NCI-H2171 (cell line): ENCODE data around the gene IFNGR1.
"Not testable (repeated sequence)": the region's sequence is repeated elsewhere in the genome, so short reads cannot be mapped to it uniquely, and the experiment has no call there.

Experiments used
- DNase-seq: peaks from one replicate; lab custom pipeline; 2025; lab: John Stamatoyannopoulos, UW

Gene IFNGR1

DNA sequence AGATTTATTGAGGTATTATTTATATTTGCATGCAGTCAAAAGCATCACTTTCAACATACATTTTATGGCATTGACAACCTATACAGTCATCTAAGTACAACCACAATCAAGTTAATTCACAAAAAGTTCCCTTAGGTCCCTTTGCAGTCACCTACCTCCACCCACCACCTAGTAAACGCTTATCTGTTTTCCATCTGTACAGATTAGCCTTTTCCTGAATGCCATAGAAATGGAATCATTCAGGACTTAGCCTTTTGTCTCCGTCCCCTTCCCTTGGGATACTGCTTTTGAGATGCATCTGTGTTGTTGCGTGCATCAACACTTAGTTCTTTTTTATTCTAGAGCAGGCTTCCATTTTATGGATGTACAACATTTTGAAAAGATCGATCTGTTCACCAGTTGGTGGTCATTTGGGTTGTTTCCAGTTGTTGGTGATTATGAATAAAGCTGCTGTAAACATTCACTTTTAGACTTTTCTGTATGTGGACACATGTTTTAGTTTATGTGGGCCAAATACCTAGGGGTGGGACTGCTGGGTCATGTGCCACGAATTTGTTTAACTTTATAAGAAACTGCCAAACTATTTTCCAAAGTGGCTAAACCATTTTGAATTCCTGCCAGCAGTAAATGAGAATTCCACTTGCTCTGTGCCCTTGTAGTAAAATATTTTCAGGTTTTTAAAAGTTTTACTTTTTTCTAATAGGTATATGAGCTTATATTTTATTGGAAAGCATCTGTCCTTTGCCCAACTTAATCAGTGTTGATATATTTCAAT, 17.6 kb upstream of the IFNGR1 start:
- no peak for DNase-seq

DNA sequence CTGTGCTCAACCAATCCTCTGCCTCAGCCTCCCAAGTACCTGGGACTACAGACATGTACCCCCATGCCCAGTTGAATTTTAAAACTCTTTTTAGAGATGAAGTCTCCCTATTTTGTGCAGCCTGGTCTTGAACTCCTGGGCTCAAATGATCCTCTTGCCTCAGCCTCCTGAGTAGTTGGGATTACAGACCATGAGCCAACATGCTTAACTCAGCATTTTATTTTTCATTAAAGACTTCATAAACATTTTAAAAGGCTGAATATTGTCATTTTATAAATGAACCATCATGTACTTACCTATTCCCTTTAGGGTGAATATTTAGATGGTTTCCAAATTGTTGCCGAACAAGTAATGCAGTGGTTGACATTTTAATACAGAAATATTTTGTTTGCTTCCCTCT, 16.5 kb upstream of the IFNGR1 start:
- no peak for DNase-seq

DNA sequence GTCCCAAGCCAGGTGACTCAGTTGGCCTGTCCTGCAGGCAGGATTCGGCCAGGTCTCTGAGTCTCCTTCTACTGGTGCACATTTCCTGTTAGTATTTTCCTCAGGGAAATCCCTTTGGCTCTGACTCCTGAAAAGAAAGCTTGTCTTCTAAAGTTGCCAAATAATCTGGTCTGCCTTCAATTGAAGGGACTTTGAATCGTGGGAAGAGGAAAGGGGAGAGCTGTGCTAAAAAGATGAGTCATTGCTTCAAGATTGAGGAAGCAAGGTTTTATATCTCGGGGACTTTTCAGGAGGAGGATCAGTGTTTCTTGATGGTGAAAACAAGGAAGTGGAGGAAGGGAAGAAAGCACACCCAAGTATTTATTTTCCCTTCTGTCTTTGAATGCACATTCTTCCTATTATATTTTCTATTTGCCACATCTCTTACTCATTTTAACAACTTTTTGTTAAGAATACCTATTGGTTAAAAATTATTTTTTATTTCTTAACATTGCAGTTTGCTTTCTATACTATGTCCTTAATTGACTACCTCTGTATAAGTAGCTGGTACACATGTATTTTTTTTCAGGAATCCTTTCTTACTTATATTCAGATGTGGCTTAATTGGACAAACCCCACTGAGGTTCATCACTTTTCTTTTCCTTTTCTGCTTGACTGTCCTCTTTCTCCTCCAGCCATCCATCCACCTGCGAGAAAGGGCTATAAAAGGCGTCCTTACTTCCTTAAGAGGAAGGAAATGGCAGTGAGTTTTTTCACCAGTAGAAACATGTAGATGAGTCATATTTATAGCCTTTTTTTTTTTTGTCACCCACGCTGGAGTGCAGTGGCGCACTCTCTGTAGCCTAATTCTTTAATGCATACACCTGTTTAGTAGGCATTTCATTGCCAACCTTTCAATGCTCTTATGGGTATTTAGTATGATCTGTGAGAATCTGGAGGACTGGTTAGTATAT, 15.0 kb upstream of the IFNGR1 start:
- DNase-seq: no peak

DNA sequence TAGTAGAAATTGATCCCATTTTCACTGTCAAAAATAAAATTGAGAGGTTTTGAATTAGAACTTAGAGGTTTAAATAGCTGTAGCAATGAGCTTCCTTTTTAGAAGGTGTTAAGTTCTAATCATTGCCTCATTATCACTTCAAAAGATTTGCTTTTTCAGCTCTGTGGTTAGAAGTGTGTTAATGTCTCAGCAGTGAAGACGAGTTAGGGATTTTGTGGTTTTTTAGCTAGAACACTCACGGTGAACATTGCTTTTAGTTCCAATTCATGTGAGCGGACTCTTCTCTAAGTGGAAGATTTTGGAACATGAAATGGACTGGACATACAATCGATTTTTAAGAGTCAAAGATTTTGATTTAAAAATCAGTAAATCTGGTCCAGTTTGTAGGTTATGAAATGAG, 12.7 kb upstream of the IFNGR1 start:
- DNase-seq: no peak

DNA sequence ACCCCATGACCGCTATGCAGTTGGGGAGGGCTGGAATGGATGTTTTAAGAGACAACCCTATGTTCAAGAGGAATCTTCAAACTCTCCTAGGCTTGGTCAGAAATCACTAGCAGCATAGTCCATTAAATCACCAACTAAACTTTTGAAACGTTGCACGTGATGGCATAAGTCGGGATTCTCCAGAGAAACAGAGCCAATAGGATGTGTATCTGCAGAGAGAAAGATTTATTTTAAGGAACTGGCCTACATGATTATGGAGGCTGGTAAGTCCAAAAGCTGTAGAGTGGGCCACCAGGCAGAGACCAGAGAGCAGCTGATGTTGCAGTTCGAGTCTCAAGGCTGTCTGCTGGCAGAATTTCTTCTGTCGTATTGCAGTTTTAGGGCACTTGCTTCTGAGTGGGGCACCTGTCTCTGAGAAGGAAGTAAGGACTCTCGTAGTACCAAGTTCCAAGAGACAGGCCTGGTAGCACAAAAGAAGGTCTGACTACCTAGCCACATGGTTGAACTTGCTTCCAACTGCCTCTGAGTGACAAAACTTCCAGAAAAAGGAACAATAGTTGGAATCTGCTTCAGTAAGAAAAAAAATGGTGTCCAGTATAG, 11.9 kb upstream of the IFNGR1 start:
- DNase-seq: no peak

DNA sequence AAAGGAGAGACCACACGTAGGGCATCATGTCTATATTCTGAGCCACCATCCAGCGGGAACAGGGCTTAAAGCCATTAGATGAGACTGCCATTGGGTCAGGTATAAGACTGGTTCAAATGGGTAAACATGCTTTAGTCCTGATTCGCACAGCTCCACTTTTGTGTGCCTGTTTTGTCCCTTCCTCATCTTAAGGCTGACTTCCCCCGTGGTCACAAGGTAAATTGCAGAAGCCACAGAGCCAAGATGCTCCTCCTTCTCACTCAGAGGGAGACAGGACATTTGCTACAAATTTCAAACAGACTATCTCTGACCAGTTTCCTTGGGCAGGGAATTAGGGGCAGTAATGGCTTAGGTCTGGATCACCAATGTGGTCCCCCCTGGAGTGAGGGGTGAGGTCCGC, 11.4 kb upstream of the IFNGR1 start:
- DNase-seq: no peak

DNA sequence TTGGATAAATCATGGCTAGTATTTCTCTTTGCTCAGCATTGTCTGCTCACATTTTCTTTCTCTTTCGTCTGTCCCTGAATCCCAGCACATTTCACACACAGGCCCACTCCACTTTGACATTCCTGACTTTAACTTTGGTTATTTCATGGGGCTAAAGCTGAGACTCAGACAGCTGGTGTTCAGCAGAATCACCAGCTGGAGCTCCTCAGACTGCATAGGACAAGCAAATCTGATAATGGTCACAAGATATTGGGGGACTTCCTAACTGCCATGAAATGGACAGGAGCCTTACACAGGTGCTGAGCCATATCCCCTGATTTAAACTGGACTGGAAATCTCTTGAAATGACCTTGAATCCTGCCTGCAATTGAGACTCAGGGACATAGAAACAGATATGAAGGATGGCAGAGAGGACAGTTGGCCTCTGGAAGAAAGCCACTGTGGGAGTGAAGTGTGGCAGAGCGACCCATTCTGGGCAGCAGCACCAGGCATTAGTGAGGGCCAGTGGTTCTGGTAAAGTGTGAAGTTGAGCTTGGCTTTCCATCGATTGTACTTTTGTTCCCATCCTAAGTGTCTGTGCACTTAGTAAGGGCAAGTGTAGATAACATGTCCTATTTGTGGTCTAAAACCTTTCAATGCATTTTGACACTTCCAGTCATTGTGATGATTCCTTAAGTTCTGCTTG, 10.0 kb upstream of the IFNGR1 start:
- DNase-seq: no peak

DNA sequence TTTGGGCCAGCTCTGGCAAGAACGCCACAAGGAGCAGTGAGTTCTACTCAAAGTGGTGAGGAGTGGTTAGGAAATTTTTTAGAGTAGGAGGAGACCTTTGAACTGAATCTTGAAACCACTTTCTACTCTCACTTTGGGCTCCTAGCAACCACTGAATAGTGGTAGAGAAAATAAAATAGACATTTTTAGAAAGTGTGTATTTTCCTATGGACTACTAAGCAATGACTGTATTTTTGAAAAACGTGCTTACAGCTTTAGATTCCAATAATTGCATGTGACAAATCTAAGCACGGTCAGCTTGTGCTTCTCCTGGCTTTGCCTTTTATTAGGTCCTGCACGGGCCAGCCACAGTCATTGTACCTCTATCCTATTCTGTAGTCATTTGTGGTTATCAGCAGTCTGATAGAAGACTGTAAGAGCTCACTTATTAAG, 8.7 kb upstream of the IFNGR1 start:
- DNase-seq: no peak

DNA sequence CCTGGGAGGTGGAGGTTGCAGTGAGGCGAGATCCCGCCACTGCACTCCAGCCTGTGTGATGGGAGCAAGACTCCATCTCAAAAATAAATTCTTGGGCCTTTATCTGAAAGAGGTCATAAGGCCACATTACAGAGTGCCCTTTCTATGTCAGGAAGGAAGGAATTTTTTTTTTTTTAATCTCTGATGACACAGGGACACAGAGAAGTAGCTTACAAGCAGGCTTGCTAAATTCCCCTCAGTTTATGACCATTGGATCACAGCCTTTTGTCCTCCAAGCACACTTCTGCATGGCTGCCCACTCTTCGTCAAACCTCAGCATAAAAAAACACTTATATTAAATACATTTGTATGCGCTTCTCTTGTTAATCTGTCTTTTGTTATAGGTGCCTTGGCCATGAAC, 7.5 kb upstream of the IFNGR1 start:
- no peak for DNase-seq

DNA sequence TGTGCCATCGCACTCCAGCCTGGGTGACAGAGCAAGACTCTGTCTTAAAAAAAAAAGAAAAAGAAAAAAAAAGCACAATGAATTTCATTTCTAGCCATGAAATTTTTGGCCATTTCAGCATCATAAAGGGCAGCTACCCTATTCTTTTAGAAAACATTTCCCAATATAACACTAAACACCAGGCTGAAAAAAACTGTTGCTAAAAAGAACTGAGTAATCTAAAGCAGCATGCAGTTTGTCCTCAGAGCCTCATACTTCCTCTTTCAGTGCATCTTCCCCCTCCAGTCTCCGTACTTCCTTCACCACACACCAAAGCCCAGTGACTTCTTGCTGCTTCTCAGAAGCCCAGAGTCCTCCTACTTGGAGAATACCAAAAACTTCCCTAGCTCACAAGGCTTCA, 5.6 kb upstream of the IFNGR1 start:
- DNase-seq: no peak

DNA sequence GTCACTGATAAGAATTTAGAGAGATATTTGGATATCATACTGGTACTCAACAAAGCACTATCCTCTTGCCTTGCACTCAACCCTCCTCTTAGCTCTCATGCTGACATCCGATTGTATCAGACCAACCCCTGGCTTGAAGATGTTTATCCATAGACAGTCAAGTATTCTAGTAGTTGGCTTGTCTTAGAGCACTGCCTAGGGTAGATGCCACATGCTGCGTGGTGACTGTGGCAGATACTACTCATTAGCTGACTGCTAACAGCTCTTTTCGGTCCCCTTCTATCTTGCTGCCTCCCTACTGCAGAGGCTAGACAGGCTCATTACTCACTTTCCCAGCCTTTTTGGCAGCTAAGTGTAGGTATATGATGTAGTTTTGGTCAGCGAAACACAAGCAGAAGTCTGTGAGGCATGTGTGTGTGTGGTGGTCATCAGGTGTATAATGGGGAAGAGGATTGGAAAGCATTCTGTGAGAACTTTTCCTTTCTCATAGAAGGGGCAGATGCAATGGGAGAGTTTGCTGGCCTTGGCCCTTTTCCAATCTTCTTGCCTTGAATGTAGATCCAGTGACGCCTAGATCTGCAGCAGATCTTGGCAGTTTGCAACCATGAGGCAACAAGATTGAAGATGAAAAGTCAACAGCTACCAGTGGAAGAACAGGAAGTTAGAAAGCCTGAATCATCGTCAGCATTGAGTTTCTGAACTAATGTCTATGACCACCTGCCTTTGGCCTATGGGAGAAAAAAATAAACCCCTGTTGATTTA, 4.4 kb upstream of the IFNGR1 start:
- no peak for DNase-seq

DNA sequence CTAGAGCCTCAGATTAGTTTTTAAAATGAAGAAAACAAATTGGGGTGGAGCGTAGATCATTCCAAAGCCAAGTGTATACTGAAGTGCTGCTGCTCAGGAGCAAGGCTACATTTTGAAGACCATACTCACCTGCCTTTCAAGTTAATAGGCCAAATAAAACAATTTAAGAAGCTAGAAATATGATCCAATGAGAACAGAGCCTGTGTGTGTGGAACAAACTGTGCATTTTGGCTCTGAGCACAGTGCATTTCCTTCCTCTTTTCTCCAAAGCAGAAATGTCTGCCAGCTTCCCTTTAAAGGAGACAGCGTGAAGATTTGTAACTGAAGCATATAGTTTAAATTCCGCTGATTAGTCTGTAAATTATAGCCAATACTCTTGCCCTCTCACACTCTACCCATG, 3.2 kb upstream of the IFNGR1 start:
- no peak for DNase-seq

DNA sequence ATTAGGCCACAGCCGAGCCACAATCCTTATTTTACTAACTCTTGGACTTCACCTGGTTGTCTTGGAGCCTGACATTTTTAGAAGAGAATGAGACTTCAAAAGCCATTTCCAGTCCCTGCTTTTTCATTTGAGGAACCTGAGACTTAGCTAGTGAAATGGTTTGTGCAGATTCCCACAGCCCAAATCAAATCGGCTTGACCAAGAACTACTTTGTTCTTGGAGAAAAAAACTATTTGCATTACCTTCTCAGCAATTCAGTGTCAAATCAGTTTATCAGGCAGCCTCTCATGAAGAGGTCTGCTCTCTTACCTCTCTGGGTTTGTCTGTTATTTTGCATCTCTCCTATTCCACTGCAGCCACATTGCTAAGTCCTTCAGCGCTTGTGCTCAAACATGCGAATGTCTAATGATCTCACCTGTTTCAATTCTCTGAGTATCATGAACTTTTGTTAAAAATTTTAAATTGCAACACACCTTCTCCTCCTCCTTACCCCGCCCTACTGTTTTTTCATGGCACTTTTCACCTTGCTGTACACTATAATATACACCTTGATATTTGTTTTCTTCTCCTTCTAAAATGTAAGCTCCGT, 573 bp upstream of the IFNGR1 start:
- no peak for DNase-seq

DNA sequence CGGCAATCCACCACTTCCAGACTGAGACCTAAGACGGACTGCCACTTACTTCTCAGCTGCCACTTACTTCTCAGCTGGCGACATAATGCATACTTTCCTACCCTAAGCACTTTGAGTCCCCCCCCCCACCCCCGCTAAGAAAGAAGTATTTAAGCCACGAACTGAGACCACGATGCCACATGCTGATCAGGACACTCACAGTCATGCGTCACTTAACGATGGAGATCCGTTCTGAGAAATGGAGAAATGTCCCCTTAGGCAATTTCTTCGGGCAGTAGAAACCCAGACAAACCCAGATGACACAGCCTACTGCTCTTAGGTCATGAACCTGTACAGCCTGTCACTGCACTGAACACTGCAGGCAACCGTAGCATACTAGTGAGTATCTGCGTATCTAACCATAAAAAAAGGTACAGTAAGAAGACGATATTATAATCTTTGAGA, 690 bp downstream of the IFNGR1 start:
- no peak for DNase-seq

DNA sequence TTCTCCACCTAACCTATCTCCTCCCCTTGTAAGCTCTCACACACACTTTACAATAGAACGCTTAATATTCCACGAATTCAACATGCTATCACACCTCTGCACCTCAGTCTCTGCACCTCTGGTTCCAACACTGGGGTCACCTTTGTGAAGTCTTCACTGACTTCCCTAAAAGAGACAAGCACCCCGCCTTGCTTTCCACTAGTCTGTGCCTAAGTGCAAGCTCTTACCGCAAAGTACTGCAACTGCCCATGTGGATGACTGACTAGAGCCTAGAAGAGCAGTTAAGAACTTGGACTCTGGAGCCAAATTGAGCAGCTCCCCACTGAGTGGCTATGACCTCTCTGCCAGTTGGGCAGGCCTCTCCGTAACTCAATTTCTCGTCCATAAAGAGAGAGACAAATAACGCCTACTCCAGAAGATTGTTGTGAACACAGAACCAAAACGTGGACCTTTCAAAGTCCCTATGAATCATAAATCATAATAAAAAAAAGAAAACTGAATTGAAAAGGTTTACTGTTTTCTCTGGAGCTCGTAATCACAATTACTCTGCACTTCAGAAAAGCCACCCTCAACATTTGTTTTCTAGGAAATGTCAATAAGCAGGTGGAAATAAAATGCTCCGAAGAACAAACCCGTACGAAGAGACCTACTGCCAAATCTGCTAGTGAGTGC, 1.2 kb downstream of the IFNGR1 start:
- no peak for DNase-seq

DNA sequence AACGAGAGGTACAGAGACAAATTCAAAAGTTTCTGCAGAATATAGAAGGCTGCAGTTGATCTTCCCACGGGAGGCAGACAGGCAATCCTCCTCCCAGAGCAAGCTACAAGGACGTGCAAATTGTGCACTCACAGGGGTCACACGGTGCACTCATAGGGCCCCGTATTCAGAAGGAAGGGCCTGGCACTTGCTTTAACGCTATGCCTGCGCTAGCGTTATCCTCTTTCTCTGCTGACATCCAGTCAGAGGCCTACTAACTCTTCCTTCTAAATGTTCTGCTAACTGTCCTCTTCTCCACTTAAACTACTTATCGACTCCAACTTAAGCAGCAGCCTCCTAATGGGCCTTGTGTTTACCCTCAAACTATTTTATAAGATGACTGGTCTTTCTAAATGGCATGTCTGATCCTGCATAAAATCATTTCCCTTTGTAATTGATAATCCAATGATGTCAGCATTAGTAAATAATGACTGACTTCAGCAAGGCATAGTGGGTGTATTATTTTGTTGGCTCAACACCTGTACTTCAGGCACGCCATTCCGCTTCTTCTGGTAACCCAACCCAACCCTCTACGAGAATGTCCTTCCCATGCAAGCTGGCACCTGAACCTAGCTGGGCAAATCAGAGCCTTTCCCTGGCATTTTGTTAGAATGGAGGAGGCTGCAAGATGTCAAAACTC, 2.2 kb downstream of the IFNGR1 start:
- no peak for DNase-seq

DNA sequence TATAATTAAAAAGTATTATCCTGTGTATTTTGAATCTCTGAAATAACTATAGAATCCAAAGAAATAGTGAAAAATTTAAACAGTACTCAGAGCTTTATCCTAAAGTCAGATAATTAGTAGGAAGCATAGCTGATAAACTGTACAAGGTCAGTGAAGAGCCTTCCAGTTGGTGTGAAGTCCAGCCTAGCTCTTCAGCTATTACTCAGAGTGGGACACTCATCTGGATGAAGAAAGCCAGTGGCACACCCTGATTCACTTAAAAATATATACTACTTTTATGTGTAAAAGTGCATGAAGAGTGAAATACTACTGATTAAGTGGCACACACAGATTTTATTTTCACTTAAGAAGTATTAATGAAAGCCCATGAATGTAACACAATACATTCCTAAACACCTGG, 3.1 kb downstream of the IFNGR1 start:
- DNase-seq: no peak

DNA sequence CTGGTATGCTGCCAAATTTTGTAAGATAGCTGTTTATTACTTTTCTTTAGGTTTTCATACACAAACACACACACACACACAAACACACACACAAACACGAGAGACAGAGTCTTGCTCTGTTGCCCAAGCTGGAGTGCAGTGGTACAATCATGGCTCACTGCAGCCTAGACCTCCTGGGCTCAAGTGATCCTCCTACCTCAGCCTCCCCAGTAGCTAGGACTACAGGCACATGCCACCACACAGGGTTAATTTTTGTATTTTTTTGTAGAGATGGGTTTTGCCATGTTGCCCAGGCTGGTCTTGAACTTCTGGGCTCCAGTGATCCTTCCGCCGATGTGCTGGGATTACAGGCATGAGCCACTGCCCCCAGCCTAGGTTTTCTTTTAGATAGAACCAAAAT, 3.6 kb downstream of the IFNGR1 start:
- DNase-seq: not testable (repeated sequence)

DNA sequence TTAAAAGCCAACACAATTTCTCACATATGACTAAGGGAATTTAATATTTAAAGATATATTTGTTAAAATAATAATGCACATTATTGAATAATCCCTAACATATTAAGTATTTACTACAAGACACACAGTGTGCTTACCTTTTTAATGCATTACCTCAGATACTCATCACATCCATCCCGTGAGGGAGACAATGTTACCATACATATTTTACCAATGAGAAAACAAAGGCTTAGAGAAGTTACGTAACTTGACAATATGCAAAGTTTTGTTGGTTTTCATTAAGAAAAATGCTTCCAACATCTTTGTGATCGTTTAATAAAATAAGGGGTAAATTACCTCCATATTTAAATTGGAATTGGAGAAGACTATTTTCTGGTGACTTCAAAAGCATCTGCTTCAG, 4.3 kb downstream of the IFNGR1 start:
- DNase-seq: no peak

DNA sequence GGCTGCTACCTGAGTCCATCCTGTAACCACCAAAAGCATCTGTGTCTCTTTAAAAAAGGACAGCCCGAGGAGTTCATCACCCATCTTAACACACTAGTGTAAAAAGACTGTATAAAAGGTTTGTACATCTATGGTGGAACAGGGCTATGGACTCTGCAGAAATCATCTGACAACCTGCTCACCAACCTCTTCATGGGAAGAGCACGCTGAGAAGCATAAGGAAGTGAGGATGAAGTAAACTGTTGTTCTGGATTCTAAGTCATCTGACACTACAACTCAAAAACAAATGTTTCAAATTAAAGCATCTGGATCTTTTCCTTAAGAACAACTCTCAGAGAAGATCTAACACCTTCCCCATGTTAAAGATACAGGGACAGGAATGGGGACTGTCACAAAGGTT, 5.4 kb downstream of the IFNGR1 start:
- DNase-seq: no peak
